Measurements from ENCODE around the gene RIPOR2.

- TF ChIP-seq POLR2AphosphoS5 (IDR thresholded peaks at IDR 0.05) = no peak
- TF ChIP-seq CTCF (IDR thresholded peaks at IDR 0.05) = no peak
- no peak for TF ChIP-seq EP300 (IDR thresholded peaks at IDR 0.05; ENCODE audit: low read depth)
These were observed 56.4 kb downstream of the RIPOR2 start for GRCh38 chr6:24879351-24879750.

Data from transverse colon (tissue), 4 donors.